Natural killer cell (primary cell): Measurements from ENCODE around the gene AP1S3. TPM values are rescaled to one million over a fixed set of nuclear protein-coding genes. Genes with fewer than 3 reads are reported as not detected.

Experiments
- ATAC-seq, 3 donors: fragments of 150-1000 bp in 2 of 3; fragments of 200-7000 bp in 1 of 3; cut with Tn5 transposase; 1 replicate in 1 of 3; 2 replicates in 2 of 3; pipeline ENCODE4 v1.10.0; 2021; ENCODE audit warnings: mild to moderate bottlenecking in 2 of 3, moderate library complexity in 2 of 3
- DNase-seq, 2 donors: peaks; one replicate each; pipeline versions ENCODE4 v3.0.0 to v3.0.0-alpha.2; 2013 to 2021; ENCODE audit warnings: mixed read lengths in 1 of 2
- H3K27ac ChIP-seq: one replicate; pipeline ENCODE4 v1.5.1; 2013; ENCODE audit warnings: mild to moderate bottlenecking, low read length
- H3K27me3 ChIP-seq: one replicate; pipeline ENCODE4 v1.6.1; 2013; ENCODE audit warnings: low read length; ENCODE audit not compliant: control insufficient read depth, insufficient read depth
- H3K36me3 ChIP-seq: one replicate; pipeline ENCODE4 v1.6.1; 2013; ENCODE audit warnings: low read length; ENCODE audit not compliant: control insufficient read depth, insufficient read depth
- H3K4me1 ChIP-seq: one replicate; pipeline ENCODE4 v1.6.1; 2013; ENCODE audit warnings: low read length; ENCODE audit not compliant: control insufficient read depth, insufficient read depth
- H3K4me3 ChIP-seq: one replicate; pipeline ENCODE4 v1.5.1; 2013; ENCODE audit warnings: low read length
- H3K9me3 ChIP-seq: one replicate; pipeline ENCODE4 v1.6.1; 2013; ENCODE audit warnings: low read length; ENCODE audit not compliant: control insufficient read depth, insufficient read depth
- H3K27ac Mint-ChIP-seq, 2 donors: one replicate each; pipeline ENCODE4 v1.8.0; 2022; ENCODE audit warnings: mild to moderate bottlenecking in 2 of 2, mixed read lengths in 2 of 2, moderate library complexity in 1 of 2
- H3K27me3 Mint-ChIP-seq, 2 donors: one replicate each; pipeline ENCODE4 v1.8.0; 2022; ENCODE audit warnings: low read depth in 2 of 2, mixed read lengths in 2 of 2
- H3K36me3 Mint-ChIP-seq: one replicate; pipeline ENCODE4 v1.8.0; 2022; ENCODE audit warnings: mixed read lengths
- H3K4me1 Mint-ChIP-seq, 2 donors: one replicate each; pipeline ENCODE4 v1.8.0; 2022; ENCODE audit warnings: mixed read lengths in 2 of 2
- H3K4me3 Mint-ChIP-seq: one replicate; pipeline ENCODE4 v1.8.0; 2022; ENCODE audit warnings: mild to moderate bottlenecking, moderate library complexity, mixed read lengths
- H3K9me3 Mint-ChIP-seq, 2 donors: one replicate each; pipeline ENCODE4 v1.8.0; 2022; ENCODE audit warnings: mixed read lengths in 2 of 2
- WGBS: methylation state at CpG from one replicate; pipeline ENCODE4 v1.1.7; 2013; ENCODE audit warnings: missing lambda C conversion rate; ENCODE audit not compliant: insufficient coverage; 5-methylcytosine and 5-hydroxymethylcytosine counted together
- intact Hi-C: fragments of 100-400 bp; cut with micrococcal nuclease; formaldehyde crosslinking; loops from one replicate; pipeline ENCODE4 v1.14.2; 2022
- total RNA-seq, 4 donors: library from RNA; stranded (reverse); fragments of 120-200 nt in 1 of 4; gene quantifications; one replicate each; pipeline versions ENCODE4 v1.2.3 to v1.2.4, GENCODE V29; 2013 to 2022
- TF ChIP-seq, protein P1 (sequence below): fragments of 200-600 bp; IDR thresholded peaks from one replicate; pipeline ENCODE4 v1.8.0; 2022; ENCODE audit warnings: antibody characterized with exemption

The AP1S3 gene
- total RNA-seq, 3 donors from 2014 or later (not counting 1 experiment from before 2014, with no cell fraction given), result 4.5 to 5.2 (median 5.0) TPM

- Histone ChIP-seq H3K27me3 (no peaks in the 10 kb centered on the region), H3K27ac (no peak overlapping the region), H3K36me3 (no peaks in the 10 kb centered on the region), H3K9me3 (no peaks in the 10 kb centered on the region), H3K4me3 (no peak overlapping the region), H3K4me1 (peaks cover 3% of the 10 kb centered on the region)
- TF ChIP-seq, protein P1, sequence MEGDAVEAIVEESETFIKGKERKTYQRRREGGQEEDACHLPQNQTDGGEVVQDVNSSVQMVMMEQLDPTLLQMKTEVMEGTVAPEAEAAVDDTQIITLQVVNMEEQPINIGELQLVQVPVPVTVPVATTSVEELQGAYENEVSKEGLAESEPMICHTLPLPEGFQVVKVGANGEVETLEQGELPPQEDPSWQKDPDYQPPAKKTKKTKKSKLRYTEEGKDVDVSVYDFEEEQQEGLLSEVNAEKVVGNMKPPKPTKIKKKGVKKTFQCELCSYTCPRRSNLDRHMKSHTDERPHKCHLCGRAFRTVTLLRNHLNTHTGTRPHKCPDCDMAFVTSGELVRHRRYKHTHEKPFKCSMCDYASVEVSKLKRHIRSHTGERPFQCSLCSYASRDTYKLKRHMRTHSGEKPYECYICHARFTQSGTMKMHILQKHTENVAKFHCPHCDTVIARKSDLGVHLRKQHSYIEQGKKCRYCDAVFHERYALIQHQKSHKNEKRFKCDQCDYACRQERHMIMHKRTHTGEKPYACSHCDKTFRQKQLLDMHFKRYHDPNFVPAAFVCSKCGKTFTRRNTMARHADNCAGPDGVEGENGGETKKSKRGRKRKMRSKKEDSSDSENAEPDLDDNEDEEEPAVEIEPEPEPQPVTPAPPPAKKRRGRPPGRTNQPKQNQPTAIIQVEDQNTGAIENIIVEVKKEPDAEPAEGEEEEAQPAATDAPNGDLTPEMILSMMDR, result peak; percentile 65
- H3K27ac Mint-ChIP-seq, result peak overlapping the region in 1 of 2 donors; percentile 42
- WGBS, result 58% methylated on average over 7 of the region's 7 CpGs
- H3K9me3 Mint-ChIP-seq, result no peaks in the 10 kb centered on the region
- ATAC-seq, result peak; percentile 85 to 97 (median 93)
- intact Hi-C loops, result loop anchor here (1.0 to 5.0 kb wide), 3 partner anchors 35 to 555 kb away; no protein-coding TSS in a partner anchor
- no peak overlapping the region for H3K4me3 Mint-ChIP-seq
- H3K4me1 Mint-ChIP-seq, result peaks cover 5 to 7% of the 10 kb centered on the region in 2 donors
- peaks cover 5 to 6% of the 10 kb centered on the region in 2 donors for H3K27me3 Mint-ChIP-seq
- H3K36me3 Mint-ChIP-seq, result no peaks in the 10 kb centered on the region
- peak; percentile 22 to 67 for DNase-seq
Measured at GRCh38 chr2:223727562-223727961, 109.8 kb downstream of the AP1S3 start.

DNA sequence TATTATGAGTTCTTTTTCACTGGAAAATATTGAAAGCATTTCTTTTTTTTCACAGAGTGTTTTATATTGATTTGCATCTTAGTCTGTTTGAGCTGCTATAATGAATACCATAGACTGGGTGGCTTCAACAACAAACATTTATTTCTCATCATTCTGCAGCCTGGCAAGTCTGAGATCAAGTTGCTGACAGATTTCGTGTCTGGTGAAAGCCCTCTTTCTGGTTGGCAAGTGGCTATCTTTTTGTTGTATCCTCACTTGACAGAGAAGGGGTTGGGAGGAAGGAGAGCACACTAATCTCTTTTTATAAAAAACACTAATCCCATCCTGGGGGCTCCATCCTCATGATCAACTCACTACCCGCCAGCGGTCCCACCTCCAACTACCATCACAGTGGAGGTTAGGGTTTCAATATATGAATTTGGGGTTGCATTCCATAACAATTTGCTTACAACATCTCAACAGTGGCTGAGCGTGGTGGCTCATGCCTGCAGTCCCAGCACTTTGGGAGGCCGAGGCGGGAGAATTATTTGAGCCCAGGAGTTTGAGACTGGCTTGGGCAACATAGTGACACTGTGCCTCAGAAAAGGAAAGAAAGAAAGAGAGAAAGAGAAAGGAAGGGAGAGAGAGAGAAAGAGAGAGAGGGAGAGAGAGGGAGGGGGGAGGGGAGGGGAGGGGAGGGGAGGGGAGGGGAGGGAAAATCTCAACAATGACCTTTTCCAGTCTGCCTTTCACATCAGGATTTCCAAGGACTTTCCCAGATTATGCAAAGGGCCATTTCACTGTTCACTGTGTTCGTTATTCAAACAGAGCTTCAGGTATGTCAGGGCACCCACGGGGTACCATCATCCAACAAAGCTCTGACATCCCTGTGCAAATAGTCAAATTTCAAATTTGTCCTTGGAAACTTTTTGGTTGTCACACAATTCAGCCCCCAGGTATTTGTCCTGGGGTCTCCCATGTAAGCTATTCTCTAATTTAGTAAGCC lies 111.1 kb downstream of the AP1S3 start:
- Histone ChIP-seq H3K27ac (no peak overlapping the region), H3K4me3 (no peak overlapping the region), H3K4me1 (peaks cover 3% of the 10 kb centered on the region), H3K27me3 (no peaks in the 10 kb centered on the region), H3K36me3 (no peaks in the 10 kb centered on the region), H3K9me3 (no peaks in the 10 kb centered on the region)
- H3K27me3 Mint-ChIP-seq, result peaks cover 6 to 10% of the 10 kb centered on the region in 2 donors
- DNase-seq, result no peak
- TF ChIP-seq, protein P1, result no peak
- H3K4me3 Mint-ChIP-seq, result no peak overlapping the region
- WGBS, result 97% methylated on average over 5 of the region's 8 CpGs
- intact Hi-C loops, result loop anchor here (5.0 kb wide), 2 partner anchors 36 to 556 kb away; no protein-coding TSS in a partner anchor
- H3K9me3 Mint-ChIP-seq, result no peaks in the 10 kb centered on the region
- no peak overlapping the region for H3K27ac Mint-ChIP-seq
- ATAC-seq, result no peak
- no peaks in the 10 kb centered on the region for H3K36me3 Mint-ChIP-seq
- H3K4me1 Mint-ChIP-seq, result peaks cover 5 to 7% of the 10 kb centered on the region in 2 donors

- H3K27me3 Mint-ChIP-seq, result peaks cover 6 to 10% of the 10 kb centered on the region in 2 donors
- H3K27ac Mint-ChIP-seq, result no peak overlapping the region
- TF ChIP-seq, protein P1, result no peak
- no peaks in the 10 kb centered on the region for H3K27me3 ChIP-seq
- ATAC-seq (no peak), DNase-seq (no peak)
- 74% methylated on average over 5 of the region's 5 CpGs for WGBS
- no peak overlapping the region for H3K4me3 ChIP-seq
- H3K27ac ChIP-seq, result no peak overlapping the region
- peaks cover 3% of the 10 kb centered on the region for H3K4me1 ChIP-seq
- no peaks in the 10 kb centered on the region for H3K36me3 Mint-ChIP-seq
- H3K4me1 Mint-ChIP-seq, result peaks cover 5 to 7% of the 10 kb centered on the region in 2 donors
- no peaks in the 10 kb centered on the region for H3K9me3 ChIP-seq
- no peaks in the 10 kb centered on the region for H3K36me3 ChIP-seq
- intact Hi-C loops, result loop anchor here (5.0 kb wide), 2 partner anchors 37 to 557 kb away; no protein-coding TSS in a partner anchor
- H3K9me3 Mint-ChIP-seq, result no peaks in the 10 kb centered on the region
- H3K4me3 Mint-ChIP-seq, result no peak overlapping the region
Measured at GRCh38 chr2:223725494-223725893, 111.9 kb downstream of the AP1S3 start.
